Activated CD8-positive, alpha-beta memory T cell treated with anti-CD3 and anti-CD28 coated beads for 4 hours (primary cell): ENCODE results near the gene TMED1.
"Not testable (repeated sequence)": the region's sequence is repeated elsewhere in the genome, so short reads cannot be mapped to it uniquely, and the experiment has no call there.

Source experiments
- DNase-seq, 2 donors: peaks; one replicate each; pipeline ENCODE4 v3.0.0-alpha.2; 2020; ENCODE audit warnings: low read depth in 2 of 2

TMED1 gene

GRCh38 chr19:10835754-10836478 is at the start of gene TMED1:
TSS of gene TMED1 (minus strand) at chr19:10836212. CDS start at chr19:10836191, 21 bp downstream.
- peak; percentile 82 to 90 for DNase-seq

DNA sequence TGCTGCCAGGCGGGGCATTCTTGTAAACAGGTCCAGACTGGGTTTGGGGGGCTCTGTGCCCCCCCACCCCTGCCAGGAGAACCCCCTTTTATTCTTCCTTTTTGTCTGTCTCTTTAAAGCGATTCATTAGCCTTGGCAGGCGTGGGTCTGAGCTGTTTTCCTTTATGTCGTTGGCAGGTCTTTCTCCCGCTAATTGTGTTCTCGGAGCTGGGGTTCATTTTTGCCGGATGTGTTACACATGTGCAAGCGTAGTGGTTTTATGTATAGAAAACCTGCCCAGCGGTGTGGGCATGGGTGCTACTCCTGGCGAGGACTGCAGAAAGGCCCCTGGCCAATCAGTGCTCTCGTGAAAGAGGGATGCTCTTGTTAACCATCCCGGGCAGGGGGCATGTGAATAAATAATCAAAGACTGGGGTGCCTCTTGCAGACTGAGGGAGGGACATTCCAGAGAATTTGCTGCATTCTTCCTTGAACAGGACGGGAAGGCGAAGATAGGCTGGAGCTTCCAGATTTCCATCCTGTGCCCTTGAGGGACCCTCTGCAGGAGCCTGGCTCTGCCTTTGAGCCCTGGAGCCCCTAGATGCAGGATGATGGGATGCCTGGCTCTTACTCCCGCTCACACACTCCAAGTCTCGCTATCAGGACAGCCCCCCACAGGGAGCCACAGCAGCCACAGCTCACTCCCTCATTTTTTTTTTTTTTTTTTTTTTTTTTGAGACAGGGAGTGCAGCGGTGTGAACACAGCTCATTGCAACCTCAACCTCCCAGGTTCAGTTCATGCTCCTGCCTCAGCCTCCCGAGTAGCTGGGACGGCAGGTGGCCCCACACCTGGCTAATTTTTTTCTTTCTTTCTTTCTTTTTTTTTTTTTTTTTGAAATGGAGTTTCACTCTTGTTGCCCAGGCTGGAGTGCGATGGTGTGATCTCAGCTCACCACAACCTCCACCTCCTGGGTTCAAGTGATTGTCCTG is 49.5 kb upstream of the TMED1 start:
- DNase-seq, result no peak

DNA sequence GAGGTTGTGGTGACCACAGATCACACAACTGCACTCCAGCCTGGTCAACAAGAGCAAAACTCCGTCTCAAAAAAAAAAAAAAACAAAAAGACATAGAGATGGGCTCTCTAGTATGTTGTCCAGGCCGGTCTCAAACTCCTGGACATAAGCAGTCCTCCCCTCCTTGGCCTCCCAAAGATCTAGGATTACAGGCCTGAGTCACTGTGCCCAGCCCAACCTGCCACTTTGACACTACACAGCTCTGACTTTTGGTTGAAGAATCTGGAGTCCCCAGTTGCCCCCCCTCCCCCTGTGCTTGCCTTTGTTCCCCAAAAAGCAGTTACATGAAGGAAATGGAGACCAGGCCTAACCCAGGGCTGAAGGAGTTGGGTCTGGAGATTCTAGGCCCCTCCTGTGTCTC is 48.3 kb upstream of the TMED1 start:
- no peak for DNase-seq

- no peak for DNase-seq
These were observed 46.1 kb upstream of the TMED1 start for GRCh38 chr19:10882108-10882457.

GRCh38 chr19:10881403-10882107 is 45.5 kb upstream of the TMED1 start:
- no peak for DNase-seq

GRCh38 chr19:10878253-10878652 is 42.2 kb upstream of the TMED1 start:
- DNase-seq, result no peak

- DNase-seq, result not testable (repeated sequence)
These were observed 41.6 kb upstream of the TMED1 start for GRCh38 chr19:10877608-10878007.

DNA sequence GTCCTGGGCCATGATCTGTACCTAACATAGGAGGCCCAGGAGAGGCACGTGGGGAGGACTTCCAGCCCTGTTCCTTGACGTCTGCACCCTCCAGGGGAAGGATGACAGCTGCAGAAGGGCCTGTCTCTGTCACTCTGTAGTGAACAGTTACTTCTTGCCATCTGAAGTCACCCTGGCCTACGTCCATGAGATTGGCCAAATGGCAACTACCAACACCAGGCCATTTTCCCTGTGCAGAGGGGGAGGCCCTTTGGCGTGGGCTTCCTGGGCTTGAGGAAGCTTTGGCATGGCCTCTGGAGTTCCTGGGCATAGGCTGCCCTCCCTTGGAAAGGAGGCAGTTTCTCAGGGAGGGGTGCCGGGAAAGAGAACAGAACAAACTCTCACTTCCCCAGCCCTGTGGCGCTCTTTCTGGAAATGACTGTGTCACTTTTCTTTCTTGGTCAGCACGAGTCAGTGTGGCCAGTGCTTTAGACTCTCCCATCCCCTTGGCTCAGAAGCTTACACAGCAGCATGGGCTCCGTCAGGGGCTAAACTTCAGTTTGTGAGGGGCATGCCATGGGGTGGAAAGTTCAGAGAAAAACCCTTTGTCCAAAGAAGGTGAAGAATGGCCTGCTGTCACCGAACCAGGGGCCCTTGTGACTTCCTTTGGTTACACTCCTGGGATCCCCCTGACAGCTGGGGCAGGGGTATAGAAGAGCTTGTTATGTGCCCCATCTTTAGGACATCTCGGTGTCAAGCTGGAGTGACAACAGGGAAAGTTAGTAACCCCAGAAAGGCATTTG is 40.6 kb upstream of the TMED1 start:
- no peak for DNase-seq

DNA sequence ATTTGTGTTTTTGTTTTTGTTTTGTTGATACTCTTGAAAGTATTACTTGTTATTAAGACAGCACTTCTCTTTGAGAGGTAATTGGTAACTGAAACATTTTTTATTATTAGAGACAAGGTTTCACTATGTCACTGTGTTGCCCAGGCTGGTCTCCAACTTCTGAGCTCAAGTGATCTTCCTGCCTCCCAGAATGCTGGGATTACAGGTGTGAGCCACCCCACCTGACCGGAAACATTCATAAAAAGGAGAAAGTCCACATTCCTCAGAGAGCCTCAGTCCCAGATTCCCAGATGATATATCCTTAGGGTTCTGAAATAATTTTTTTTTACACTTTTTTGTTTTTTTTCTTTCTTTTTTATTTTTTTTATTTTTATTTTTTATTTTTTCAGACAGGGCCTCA is 38.0 kb upstream of the TMED1 start:
- no peak for DNase-seq

DNA sequence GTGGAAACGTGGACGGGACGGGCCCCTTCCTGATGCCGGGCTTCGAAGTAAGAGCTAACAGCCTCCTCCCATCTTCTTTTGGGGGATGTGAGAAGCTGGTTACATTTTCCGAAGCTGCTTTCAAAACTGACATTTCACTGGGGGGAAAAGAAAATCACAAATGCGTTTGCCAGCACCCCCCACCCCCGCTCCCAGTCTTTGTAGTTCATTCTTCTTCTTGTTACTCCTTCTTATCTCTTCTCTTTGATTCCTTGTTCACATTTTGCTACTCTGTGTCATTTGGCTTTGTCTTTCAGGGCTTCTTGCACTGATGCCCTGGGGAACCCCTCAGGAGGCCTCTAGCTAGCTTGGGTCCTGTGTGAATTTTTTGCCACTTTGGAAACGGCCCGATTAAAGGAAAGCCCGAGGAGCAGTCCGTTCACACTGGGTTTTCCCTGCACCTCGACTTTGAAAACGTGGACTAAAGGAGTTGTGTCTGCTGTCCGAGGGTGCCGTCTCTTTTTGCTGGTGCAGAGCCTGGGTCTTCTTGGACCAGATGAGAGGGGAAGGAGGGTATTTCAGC is 36.6 kb upstream of the TMED1 start:
- DNase-seq, result no peak

- DNase-seq, result no peak
These were observed 35.9 kb upstream of the TMED1 start for GRCh38 chr19:10871711-10872545.

- peak; percentile 98 to 99 for DNase-seq
These were observed 35.1 kb upstream of the TMED1 start, which contains the start of gene CARM1 for GRCh38 chr19:10870955-10871603. TSS of gene CARM1 (plus strand) at chr19:10871553. CDS start at chr19:10871703, 150 bp downstream.

DNA sequence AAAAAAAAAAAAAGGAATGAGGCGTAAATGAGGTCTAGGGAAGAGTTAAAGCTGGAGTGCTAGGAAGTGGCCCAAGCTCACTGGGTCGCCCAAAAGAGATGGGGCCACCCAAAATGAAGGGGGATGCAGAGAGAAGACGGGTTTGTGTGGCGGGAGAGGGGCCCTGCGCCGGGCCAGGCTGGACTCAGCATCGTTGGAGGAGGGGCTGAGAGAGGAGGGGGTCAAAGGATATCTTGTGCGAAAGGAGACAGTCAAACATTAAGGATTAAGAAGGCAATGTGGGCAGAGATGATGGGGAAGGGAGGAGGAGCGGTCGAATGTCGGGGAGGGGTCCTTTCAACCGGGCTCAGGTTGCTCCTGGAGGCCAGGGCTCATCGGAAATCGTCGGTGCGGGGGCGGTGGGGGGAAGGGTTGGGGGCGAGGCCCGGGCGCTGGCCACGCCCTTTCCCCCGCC is 34.5 kb upstream of the TMED1 start:
- no peak for DNase-seq

- not testable (repeated sequence) for DNase-seq
These were observed 33.9 kb upstream of the TMED1 start for GRCh38 chr19:10869872-10870311.

DNA sequence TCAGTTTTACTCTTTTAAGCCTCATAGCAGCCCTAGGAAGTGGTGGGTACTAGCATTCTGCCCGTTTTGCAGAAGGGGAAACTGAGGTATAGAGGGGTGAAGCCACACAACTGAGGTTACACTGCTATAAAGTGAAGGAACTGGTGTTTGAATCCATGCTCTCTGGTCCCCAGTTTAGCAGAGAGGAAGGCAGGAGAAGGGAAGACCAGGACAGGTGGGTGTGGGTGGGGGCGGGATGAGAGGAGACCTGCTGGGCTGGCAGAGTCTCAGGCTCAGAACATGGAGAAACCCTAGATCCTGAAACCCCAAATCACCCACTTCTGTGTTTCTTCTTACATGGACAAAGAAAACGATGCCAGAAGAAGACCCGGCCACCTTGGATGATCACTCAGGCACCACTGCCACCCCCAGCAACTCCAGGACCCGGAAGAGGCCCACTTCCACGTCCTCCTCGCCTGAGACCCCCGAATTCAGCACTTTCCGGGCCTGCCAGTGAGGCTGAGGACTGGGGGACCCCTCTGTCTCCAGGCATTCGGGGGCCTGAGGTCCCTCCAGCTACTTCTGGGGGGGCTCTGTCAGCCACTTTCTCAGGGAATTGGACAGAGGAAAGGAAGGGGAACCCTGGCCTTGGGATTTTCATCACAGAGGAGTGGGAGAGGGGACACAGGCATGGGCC is 33.0 kb upstream of the TMED1 start:
- no peak for DNase-seq

DNA sequence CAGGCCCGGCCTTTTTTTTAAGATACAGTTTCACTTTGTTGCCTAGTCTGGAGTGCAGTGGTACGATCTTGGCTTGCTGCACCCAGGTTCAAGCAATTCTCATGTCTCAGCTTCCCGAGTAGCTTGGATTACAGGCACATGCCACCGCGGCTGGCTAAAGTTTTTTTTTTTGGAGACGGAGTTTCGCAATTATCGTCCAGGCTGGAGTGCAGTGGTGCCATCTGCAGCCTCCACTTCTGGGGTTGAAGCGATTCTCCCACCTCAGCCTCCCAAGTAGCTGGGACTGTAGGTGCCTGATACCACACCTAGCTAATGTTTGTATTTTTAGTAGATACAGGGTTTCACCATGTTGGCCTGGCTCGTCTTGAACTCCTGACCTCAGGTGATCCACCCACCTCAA is 30.5 kb upstream of the TMED1 start:
- no peak for DNase-seq

- peak; percentile 52 to 56 for DNase-seq
These were observed 28.5 kb upstream of the TMED1 start for GRCh38 chr19:10864538-10864899.

DNA sequence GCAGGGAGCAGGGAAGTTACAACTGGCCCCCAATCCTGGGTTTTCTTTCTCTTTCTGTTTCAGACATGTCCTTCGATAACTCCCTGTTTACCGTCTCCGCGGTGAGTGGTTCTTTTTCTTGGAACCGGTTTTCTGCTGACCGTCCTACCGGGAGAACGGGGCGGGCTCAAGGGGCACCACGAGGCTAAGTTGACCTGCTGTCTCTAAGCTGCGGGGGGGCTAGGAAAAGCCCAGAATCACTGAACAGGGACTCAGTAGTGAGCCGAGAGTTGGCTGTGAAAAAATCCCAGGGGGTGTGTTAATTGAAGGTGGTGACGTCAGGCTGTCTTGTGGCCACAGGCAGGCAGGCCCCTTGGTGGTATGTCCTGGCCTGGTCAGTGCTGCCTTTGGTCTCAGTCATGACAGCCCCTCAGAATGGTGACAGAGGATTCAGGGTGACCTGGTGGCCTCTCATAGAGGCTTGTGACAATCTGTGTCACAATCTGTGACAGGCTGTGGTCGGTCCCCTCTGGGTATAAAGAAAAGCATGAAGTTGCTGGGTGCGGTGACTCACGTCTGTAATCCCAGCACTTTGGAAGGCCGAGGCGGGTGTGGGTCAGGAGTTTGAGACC is 27.2 kb upstream of the TMED1 start:
- DNase-seq, result no peak
